NT2/D1 (cell line): ENCODE measurements around the gene RAP2A.

ENCODE experiments used
- SUZ12 ChIP-seq: IDR thresholded peaks from 2 replicates; pipeline ENCODE4 v1.6.1; 2011; ENCODE audit not compliant: insufficient read length, insufficient read depth; ENCODE audit errors: extremely low read depth
- YY1 ChIP-seq: IDR thresholded peaks from 2 replicates; pipeline ENCODE4 v1.6.1; 2011; ENCODE audit not compliant: insufficient read length, insufficient read depth
- ZNF274 ChIP-seq: IDR thresholded peaks from 2 replicates; pipeline ENCODE4 v1.6.1; 2011; ENCODE audit warnings: mild to moderate bottlenecking, low read depth, low read length

DNA sequence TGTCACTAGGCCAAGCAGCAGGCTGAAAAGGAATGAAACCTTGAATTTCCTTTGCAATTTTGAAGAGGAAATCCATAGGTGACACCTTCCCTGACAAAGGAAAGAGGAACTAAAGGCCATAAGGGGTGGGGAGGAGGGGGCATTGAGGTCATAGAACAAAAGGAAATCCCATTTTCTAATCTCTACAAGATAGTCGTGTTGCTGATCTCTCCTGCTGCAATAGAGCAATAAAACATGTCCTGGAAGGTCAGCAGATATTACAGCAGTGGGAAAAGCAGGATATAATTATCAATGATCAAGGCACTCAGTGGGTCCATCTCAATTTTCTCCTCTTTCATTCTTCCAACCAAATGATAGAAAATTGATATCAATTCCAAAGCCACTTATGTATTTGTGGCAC lies 20.3 kb upstream of the RAP2A start:
- TF ChIP-seq ZNF274 (no peak), YY1 (no peak), SUZ12 (no peak)
